ENCODE data around the gene S100Z.
A peak's percentile ranks its signal among the peaks of the same experiment; 100 is the strongest.

S100Z gene

GRCh38 chr5:76956033-76956432 is 106.2 kb downstream of the S100Z start:
- H3K9me3 Mint-ChIP-seq: peaks cover 11% of the 10 kb centered on the region
- peaks cover 26% of the 10 kb centered on the region for H3K4me1 Mint-ChIP-seq
- TF ChIP-seq, protein P1, sequence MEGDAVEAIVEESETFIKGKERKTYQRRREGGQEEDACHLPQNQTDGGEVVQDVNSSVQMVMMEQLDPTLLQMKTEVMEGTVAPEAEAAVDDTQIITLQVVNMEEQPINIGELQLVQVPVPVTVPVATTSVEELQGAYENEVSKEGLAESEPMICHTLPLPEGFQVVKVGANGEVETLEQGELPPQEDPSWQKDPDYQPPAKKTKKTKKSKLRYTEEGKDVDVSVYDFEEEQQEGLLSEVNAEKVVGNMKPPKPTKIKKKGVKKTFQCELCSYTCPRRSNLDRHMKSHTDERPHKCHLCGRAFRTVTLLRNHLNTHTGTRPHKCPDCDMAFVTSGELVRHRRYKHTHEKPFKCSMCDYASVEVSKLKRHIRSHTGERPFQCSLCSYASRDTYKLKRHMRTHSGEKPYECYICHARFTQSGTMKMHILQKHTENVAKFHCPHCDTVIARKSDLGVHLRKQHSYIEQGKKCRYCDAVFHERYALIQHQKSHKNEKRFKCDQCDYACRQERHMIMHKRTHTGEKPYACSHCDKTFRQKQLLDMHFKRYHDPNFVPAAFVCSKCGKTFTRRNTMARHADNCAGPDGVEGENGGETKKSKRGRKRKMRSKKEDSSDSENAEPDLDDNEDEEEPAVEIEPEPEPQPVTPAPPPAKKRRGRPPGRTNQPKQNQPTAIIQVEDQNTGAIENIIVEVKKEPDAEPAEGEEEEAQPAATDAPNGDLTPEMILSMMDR (IDR thresholded peaks at IDR 0.05): no peak
- no peak overlapping the region for H3K27ac Mint-ChIP-seq
- no peaks in the 10 kb centered on the region for H3K36me3 Mint-ChIP-seq (ENCODE audit: low read depth)
- H3K27me3 Mint-ChIP-seq (ENCODE audit: low read depth, poor library complexity): peaks cover 62% of the 10 kb centered on the region
- H3K4me3 Mint-ChIP-seq: no peak overlapping the region
- DNase-seq: no peak

GRCh38 chr5:76958991-76959767 is 109.4 kb downstream of the S100Z start:
- TF ChIP-seq, protein P1 (IDR thresholded peaks at IDR 0.05): no peak
- Mint-ChIP-seq H3K4me3 (no peak overlapping the region), H3K36me3 (ENCODE audit: low read depth) (no peaks in the 10 kb centered on the region), H3K4me1 (peaks cover 39% of the 10 kb centered on the region), H3K27me3 (ENCODE audit: low read depth, poor library complexity) (peaks cover 43% of the 10 kb centered on the region), H3K9me3 (peaks cover 11% of the 10 kb centered on the region), H3K27ac (no peak overlapping the region)
- no peak for DNase-seq

DNA sequence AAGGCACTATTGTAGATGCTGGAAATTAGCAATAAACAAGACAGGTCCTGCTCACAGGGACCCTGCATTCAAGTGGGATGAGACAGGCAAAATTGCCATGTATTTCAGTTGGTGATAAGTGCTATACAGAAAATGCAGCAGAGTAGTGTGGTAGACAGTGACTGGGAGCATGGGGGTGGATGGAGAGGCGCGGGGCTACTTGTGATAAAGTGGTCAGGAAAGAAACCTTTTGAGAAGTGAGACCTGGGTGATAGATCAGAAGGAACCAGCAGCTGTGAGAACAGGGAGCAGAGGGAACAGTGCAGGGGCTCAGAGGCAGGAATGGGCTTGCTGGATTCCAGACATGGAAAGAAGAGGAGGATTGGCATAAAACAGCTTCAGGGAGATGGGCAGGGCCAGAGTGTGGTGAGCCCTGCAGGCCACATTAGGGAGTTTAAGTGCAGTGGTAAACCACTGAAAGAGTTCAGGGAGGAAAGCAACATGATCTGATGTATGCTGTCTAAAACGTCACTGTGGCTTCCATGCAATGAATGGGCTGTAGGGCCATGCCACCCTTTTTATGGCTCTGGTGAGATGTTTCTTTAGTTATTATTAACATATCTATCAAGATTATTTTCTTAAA is 110.3 kb downstream of the S100Z start:
- peaks cover 43% of the 10 kb centered on the region for H3K4me1 Mint-ChIP-seq
- H3K9me3 Mint-ChIP-seq: peaks cover 7% of the 10 kb centered on the region
- H3K4me3 Mint-ChIP-seq: no peak overlapping the region
- DNase-seq: no peak
- peak overlapping the region; percentile 0 for H3K27ac Mint-ChIP-seq
- TF ChIP-seq, protein P1 (IDR thresholded peaks at IDR 0.05): no peak
- H3K36me3 Mint-ChIP-seq (ENCODE audit: low read depth): no peaks in the 10 kb centered on the region
- peaks cover 34% of the 10 kb centered on the region for H3K27me3 Mint-ChIP-seq (ENCODE audit: low read depth, poor library complexity)

GRCh38 chr5:76964060-76964459 is 114.2 kb downstream of the S100Z start:
- Mint-ChIP-seq H3K9me3 (no peaks in the 10 kb centered on the region), H3K27me3 (ENCODE audit: low read depth, poor library complexity) (peaks cover 16% of the 10 kb centered on the region), H3K4me1 (peaks cover 37% of the 10 kb centered on the region), H3K36me3 (ENCODE audit: low read depth) (no peaks in the 10 kb centered on the region), H3K4me3 (no peak overlapping the region), H3K27ac (peak overlapping the region; percentile 39)
- peak; percentile 20 for DNase-seq
- TF ChIP-seq, protein P1 (IDR thresholded peaks at IDR 0.05): no peak

All from nephron progenitor cell (in vitro differentiated cells).